Left ventricle myocardium inferior (tissue), 1 donor: ENCODE results near the gene C1orf116. TPM values are rescaled to one million over a fixed set of nuclear protein-coding genes. Genes with fewer than 3 reads are reported as not detected.

ENCODE experiments used
- DNase-seq: peaks from one replicate; pipeline ENCODE4 v3.0.0-alpha.2; 2020
- H3K27ac ChIP-seq: fragments of 200-600 bp; replicated peaks from 2 replicates; pipeline ENCODE4 v1.8.0; 2021
- H3K27me3 ChIP-seq: fragments of 200-600 bp; 2 replicates; pipeline ENCODE4 v1.8.0; 2021; ENCODE audit warnings: low read depth
- H3K36me3 ChIP-seq: fragments of 200-600 bp; 2 replicates; pipeline ENCODE4 v1.8.0; 2021
- H3K4me1 ChIP-seq: fragments of 200-600 bp; 2 replicates; pipeline ENCODE4 v1.8.0; 2021
- H3K4me3 ChIP-seq: fragments of 200-600 bp; 2 replicates; pipeline ENCODE4 v1.8.0; 2021; ENCODE audit warnings: mild to moderate bottlenecking, moderate library complexity
- H3K9me3 ChIP-seq: fragments of 200-600 bp; replicated peaks from 2 replicates; pipeline ENCODE4 v1.8.0; 2021
- CTCF ChIP-seq: fragments of 200-600 bp; IDR thresholded peaks from 2 replicates; pipeline ENCODE4 v1.8.0; 2021; ENCODE audit warnings: antibody characterized with exemption, mild to moderate bottlenecking, borderline replicate concordance
- intact Hi-C: fragments of 100-400 bp; cut with micrococcal nuclease; formaldehyde crosslinking; loops from one replicate; pipeline ENCODE4 v1.11.0; 2022
- total RNA-seq: library from RNA; stranded (reverse); fragmentation: NEBNext Ultra II Directional; extraction: Animal tissue kit (Norgen Biotek cat#: 25700); gene quantifications from one replicate; pipeline ENCODE4 v1.2.1, GENCODE V29; 2021
- donor health status: DM: no; HTN: yes; CAD: no; lungs with severe emphysema.

Gene C1orf116
- total RNA-seq, 1 donor from 2014 or later = 0.74 TPM

DNA sequence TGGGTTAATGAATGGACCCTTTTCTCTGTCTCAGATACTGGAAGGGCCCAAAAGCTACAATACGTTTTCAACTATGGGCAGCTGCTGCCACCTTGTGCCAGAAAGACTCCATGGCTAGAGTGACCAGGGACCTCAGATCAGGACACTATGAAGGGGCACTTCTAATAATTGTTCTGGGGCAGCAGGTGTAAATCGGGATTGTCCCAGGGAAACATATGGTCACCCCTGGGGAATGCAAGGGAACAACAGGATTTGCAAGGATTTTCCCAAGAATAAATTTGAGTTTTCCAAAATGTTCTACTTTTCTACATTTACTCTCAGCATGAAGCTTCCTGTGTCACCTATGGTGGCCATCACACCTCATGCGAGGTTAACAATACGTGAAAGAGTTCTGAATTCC lies 50.3 kb downstream of the C1orf116 start:
- no peaks in the 10 kb centered on the region for H3K4me1 ChIP-seq
- intact Hi-C loops = no loop called here
- peak; percentile 74 for TF ChIP-seq CTCF
- DNase-seq = peak; percentile 35
- no peak overlapping the region for H3K27ac ChIP-seq
- H3K4me3 ChIP-seq = no peak overlapping the region
- no peaks in the 10 kb centered on the region for H3K9me3 ChIP-seq
- H3K36me3 ChIP-seq = no peaks in the 10 kb centered on the region
- peaks cover 18% of the 10 kb centered on the region for H3K27me3 ChIP-seq

- intact Hi-C loops = no loop called here
- H3K9me3 ChIP-seq = no peaks in the 10 kb centered on the region
- H3K4me1 ChIP-seq = no peaks in the 10 kb centered on the region
- no peak for DNase-seq
- H3K27ac ChIP-seq = no peak overlapping the region
- H3K4me3 ChIP-seq = no peak overlapping the region
- H3K27me3 ChIP-seq = peaks cover 5% of the 10 kb centered on the region
- no peaks in the 10 kb centered on the region for H3K36me3 ChIP-seq
- peak; percentile 48 for TF ChIP-seq CTCF
Measured at GRCh38 chr1:206979379-206980043, 53.0 kb downstream of the C1orf116 start.

- Histone ChIP-seq H3K27me3 (no peaks in the 10 kb centered on the region), H3K4me1 (no peaks in the 10 kb centered on the region), H3K4me3 (no peak overlapping the region), H3K27ac (no peak overlapping the region), H3K36me3 (no peaks in the 10 kb centered on the region), H3K9me3 (no peaks in the 10 kb centered on the region)
- intact Hi-C loops = no loop called here
- DNase-seq = no peak
- no peak for TF ChIP-seq CTCF
Measured at GRCh38 chr1:206978259-206978658, 54.3 kb downstream of the C1orf116 start.

- Histone ChIP-seq H3K27ac (no peak overlapping the region), H3K4me1 (no peaks in the 10 kb centered on the region), H3K36me3 (no peaks in the 10 kb centered on the region), H3K4me3 (no peak overlapping the region), H3K27me3 (peaks cover 15% of the 10 kb centered on the region), H3K9me3 (no peaks in the 10 kb centered on the region)
- no peak for DNase-seq
- intact Hi-C loops = no loop called here
- TF ChIP-seq CTCF = no peak
Measured at GRCh38 chr1:206975306-206975705, 57.2 kb downstream of the C1orf116 start.

DNA sequence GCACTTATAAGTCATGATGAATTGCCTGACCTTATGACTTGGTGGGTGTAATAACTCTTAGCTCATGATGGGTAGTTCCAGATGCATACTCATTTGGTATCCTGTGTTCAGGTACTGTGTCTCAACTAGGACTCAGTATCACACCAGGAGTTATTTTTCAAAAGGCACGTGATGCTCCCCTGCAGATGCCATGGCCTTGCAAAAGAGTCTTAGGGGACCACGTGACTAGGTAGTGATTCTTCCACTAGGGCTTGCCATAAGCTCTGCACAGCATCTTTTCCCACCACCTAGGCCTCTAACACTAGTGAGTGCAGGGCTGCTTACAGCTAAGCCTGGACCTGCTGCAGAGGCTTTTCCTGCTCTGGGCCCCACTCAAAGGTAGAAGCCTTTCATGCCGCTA lies 58.4 kb downstream of the C1orf116 start:
- Histone ChIP-seq H3K4me1 (no peaks in the 10 kb centered on the region), H3K9me3 (no peaks in the 10 kb centered on the region), H3K36me3 (no peaks in the 10 kb centered on the region), H3K27me3 (peaks cover 26% of the 10 kb centered on the region), H3K4me3 (no peak overlapping the region), H3K27ac (no peak overlapping the region)
- no peak for TF ChIP-seq CTCF
- DNase-seq = no peak
- intact Hi-C loops = no loop called here
